Measurements from ENCODE around the gene CT45A6. TPM values are rescaled to one million over a fixed set of nuclear protein-coding genes. Genes with fewer than 3 reads are reported as not detected.
"Not testable (repeated sequence)": the region's sequence is repeated elsewhere in the genome, so short reads cannot be mapped to it uniquely, and the experiment has no call there.

Gene CT45A6, protein sequence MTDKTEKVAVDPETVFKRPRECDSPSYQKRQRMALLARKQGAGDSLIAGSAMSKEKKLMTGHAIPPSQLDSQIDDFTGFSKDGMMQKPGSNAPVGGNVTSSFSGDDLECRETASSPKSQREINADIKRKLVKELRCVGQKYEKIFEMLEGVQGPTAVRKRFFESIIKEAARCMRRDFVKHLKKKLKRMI
- total RNA-seq (not detected), polyA plus RNA-seq (ENCODE audit: insufficient read length in 6 of 6) (not detected)
- long read RNA-seq, donor 1, transcript CT45A6-201 (4 exons, 770 nt) = major isoform, 6 of 6 reads
- long read RNA-seq, donor 1, partial matches to known transcripts = 0 of 6 reads
- long read RNA-seq, donor 1, other reads (novel, unspliced or antisense) = 0 of 6 reads
- long read RNA-seq, donor 2 = 0 reads
- long read RNA-seq, donor 3, transcript CT45A6-201 (4 exons, 770 nt) = major isoform, 7 of 7 reads
- long read RNA-seq, donor 3, partial matches to known transcripts = 0 of 7 reads
- long read RNA-seq, donor 3, other reads (novel, unspliced or antisense) = 0 of 7 reads
- long read RNA-seq, donor 4 = 0 reads
- long read RNA-seq, donor 5, transcript CT45A6-201 (4 exons, 770 nt) = major isoform, 5 of 5 reads
- long read RNA-seq, donor 5, partial matches to known transcripts = 0 of 5 reads
- long read RNA-seq, donor 5, other reads (novel, unspliced or antisense) = 0 of 5 reads
- long read RNA-seq, donor 6, transcript CT45A6-201 (4 exons, 770 nt) = major isoform, 8 of 8 reads
- long read RNA-seq, donor 6, partial matches to known transcripts = 0 of 8 reads
- long read RNA-seq, donor 6, other reads (novel, unspliced or antisense) = 0 of 8 reads
- long read RNA-seq, donor 7, partial matches to known transcripts = 0 of 4 reads
- long read RNA-seq, donor 7, other reads (novel, unspliced or antisense) = 0 of 4 reads
- long read RNA-seq, donor 8, transcript CT45A6-201 (4 exons, 770 nt) = major isoform, 6 of 6 reads
- long read RNA-seq, donor 8, partial matches to known transcripts = 0 of 6 reads
- long read RNA-seq, donor 8, other reads (novel, unspliced or antisense) = 0 of 6 reads
- long read RNA-seq, donor 9 = 0 reads
- long read RNA-seq, donor 10 = 0 reads
- long read RNA-seq, donor 11 = 0 reads
- long read RNA-seq, donor 12, transcript CT45A6-201 (4 exons, 770 nt) = major isoform, 5 of 5 reads
- long read RNA-seq, donor 12, partial matches to known transcripts = 0 of 5 reads
- long read RNA-seq, donor 12, other reads (novel, unspliced or antisense) = 0 of 5 reads

DNA sequence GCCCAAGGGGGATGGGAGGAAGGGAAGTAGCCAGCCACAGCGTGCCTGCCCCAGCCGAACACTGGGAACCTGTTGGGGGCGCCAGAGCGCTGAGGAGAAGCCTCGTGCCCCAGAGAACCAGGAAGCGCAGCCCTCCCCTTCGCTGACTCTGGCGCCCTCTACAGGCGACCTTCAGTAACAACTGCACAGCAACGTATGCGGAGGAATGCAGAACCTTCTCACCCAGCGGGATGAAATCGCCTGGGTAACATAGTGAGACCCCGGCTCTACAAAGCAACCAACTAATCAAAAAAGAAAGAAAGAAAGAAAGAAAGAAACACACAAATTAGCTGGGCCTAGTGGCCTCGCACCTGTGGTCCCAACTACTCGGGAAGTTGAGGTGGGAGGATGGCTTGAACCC is at the start of gene CT45A6:
Gene CT45A6, minus strand, starts transcription at position 101 of the 400 bp plus-strand sequence. CDS start 3,794 bp downstream, outside the sequence.
- ATAC-seq; H3K4me1 ChIP-seq; DNase-seq; H3K36me3 ChIP-seq; intact Hi-C loops (cut with DNase I); H3K27ac ChIP-seq; H3K27me3 ChIP-seq; H3K4me3 ChIP-seq; H3K9me3 ChIP-seq: not testable (repeated sequence)

DNA sequence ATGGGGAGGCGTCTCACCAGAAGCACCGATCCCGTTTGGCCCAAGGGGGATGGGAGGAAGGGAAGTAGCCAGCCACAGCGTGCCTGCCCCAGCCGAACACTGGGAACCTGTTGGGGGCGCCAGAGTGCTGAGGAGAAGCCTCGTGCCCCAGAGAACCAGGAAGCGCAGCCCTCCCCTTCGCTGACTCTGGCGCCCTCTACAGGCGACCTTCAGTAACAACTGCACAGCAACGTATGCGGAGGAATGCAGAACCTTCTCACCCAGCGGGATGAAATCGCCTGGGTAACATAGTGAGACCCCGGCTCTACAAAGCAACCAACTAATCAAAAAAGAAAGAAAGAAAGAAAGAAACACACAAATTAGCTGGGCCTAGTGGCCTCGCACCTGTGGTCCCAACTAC is 34.6 kb upstream of the CT45A6 start, which contains the start of gene CT45A7:
Gene CT45A7, minus strand, starts transcription at position 101 of the 400 bp plus-strand sequence. CDS start 3,747 bp downstream, outside the sequence.
- H3K36me3 ChIP-seq; H3K27ac ChIP-seq; ATAC-seq; H3K4me1 ChIP-seq; H3K27me3 ChIP-seq; H3K4me3 ChIP-seq; intact Hi-C loops (cut with DNase I); H3K9me3 ChIP-seq; DNase-seq: not testable (repeated sequence)

DNA sequence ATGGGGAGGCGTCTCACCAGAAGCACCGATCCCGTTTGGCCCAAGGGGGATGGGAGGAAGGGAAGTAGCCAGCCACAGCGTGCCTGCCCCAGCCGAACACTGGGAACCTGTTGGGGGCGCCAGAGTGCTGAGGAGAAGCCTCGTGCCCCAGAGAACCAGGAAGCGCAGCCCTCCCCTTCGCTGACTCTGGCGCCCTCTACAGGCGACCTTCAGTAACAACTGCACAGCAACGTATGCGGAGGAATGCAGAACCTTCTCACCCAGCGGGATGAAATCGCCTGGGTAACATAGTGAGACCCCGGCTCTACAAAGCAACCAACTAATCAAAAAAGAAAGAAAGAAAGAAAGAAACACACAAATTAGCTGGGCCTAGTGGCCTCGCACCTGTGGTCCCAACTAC is 17.3 kb upstream of the CT45A6 start, which contains the start of gene CT45A2:
Gene CT45A2, minus strand, starts transcription at position 101 of the 400 bp plus-strand sequence. CDS start 3,747 bp downstream, outside the sequence.
- H3K9me3 ChIP-seq; H3K4me1 ChIP-seq; ATAC-seq; DNase-seq; H3K4me3 ChIP-seq; H3K27me3 ChIP-seq; intact Hi-C loops (cut with DNase I); H3K36me3 ChIP-seq; H3K27ac ChIP-seq: not testable (repeated sequence)

DNA sequence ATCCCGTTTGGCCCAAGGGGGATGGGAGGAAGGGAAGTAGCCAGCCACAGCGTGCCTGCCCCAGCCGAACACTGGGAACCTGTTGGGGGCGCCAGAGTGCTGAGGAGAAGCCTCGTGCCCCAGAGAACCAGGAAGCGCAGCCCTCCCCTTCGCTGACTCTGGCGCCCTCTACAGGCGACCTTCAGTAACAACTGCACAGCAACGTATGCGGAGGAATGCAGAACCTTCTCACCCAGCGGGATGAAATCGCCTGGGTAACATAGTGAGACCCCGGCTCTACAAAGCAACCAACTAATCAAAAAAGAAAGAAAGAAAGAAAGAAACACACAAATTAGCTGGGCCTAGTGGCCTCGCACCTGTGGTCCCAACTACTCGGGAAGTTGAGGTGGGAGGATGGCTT is 17.2 kb downstream of the CT45A6 start, which contains the start of gene CT45A5:
Gene CT45A5, minus strand, starts transcription at position 101 of the 400 bp plus-strand sequence. CDS start 3,774 bp downstream, outside the sequence.
- H3K27me3 ChIP-seq; H3K27ac ChIP-seq; H3K36me3 ChIP-seq; ATAC-seq; DNase-seq; intact Hi-C loops (cut with DNase I); H3K9me3 ChIP-seq; H3K4me1 ChIP-seq; H3K4me3 ChIP-seq: not testable (repeated sequence)

DNA sequence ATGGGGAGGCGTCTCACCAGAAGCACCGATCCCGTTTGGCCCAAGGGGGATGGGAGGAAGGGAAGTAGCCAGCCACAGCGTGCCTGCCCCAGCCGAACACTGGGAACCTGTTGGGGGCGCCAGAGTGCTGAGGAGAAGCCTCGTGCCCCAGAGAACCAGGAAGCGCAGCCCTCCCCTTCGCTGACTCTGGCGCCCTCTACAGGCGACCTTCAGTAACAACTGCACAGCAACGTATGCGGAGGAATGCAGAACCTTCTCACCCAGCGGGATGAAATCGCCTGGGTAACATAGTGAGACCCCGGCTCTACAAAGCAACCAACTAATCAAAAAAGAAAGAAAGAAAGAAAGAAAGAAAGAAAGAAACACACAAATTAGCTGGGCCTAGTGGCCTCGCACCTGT is 34.5 kb downstream of the CT45A6 start, which contains the start of gene CT45A3:
Gene CT45A3, minus strand, starts transcription at position 101 of the 400 bp plus-strand sequence. CDS start 3,747 bp downstream, outside the sequence.
- DNase-seq; H3K4me3 ChIP-seq; H3K27me3 ChIP-seq; ATAC-seq; H3K9me3 ChIP-seq; intact Hi-C loops (cut with DNase I); H3K36me3 ChIP-seq; H3K27ac ChIP-seq; H3K4me1 ChIP-seq: not testable (repeated sequence)

DNA sequence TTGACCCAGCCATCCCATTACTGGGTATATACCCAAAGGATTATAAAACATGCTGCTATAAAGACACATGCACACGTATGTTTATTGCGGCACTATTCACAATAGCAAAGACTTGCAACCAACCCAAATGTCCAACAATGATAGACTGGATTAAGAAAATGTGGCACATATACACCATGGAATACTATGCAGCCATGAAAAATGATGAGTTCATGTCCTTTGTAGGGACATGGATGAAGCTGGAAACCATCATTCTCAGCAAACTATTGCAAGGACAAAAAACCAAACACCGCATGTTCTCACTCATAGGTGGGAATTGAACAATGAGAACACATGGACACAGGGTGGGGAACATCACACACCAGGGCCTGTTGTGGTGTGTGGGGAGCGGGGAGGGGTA is 57.8 kb downstream of the CT45A6 start:
- H3K4me3 ChIP-seq; H3K27me3 ChIP-seq; ATAC-seq; intact Hi-C loops (cut with DNase I); H3K36me3 ChIP-seq; H3K27ac ChIP-seq; H3K4me1 ChIP-seq; DNase-seq; H3K9me3 ChIP-seq: not testable (repeated sequence)

Other genes starting within 250 kb of the CT45A6 start
- gene CT45A1, start 89.1 kb downstream of the CT45A6 start, total RNA-seq = not detected
- 10 to 100 TPM in 2 of 6 donors, 1 to 10 TPM in 4; 6.2 to 14.2 (median 7.6) TPM for gene CT45A1, start 89.1 kb downstream of the CT45A6 start, polyA plus RNA-seq (ENCODE audit: insufficient read length in 6 of 6)
- not detected for gene CT45A3, start 34.6 kb downstream of the CT45A6 start, total RNA-seq
- gene CT45A3, start 34.6 kb downstream of the CT45A6 start, polyA plus RNA-seq (ENCODE audit: insufficient read length in 6 of 6) = 10 to 100 TPM in 3 of 6 donors, 1 to 10 TPM in 1, not detected in 2; 5.4 to 33.5 (median 14.3) TPM
- not detected for gene CT45A5, start 17.3 kb downstream of the CT45A6 start, total RNA-seq
- 10 to 100 TPM; 20.5 to 49.9 (median 39.8) TPM for gene CT45A5, start 17.3 kb downstream of the CT45A6 start, polyA plus RNA-seq (ENCODE audit: insufficient read length in 6 of 6)
- not detected for gene CT45A2, start 17.2 kb upstream of the CT45A6 start, total RNA-seq
- 10 to 100 TPM in 2 of 6 donors, 1 to 10 TPM in 2, under 1 TPM in 1, not detected in 1; 0.97 to 14.8 (median 1.8) TPM for gene CT45A2, start 17.2 kb upstream of the CT45A6 start, polyA plus RNA-seq (ENCODE audit: insufficient read length in 6 of 6)
- gene CT45A7, start 34.5 kb upstream of the CT45A6 start, total RNA-seq = not detected
- not detected for gene CT45A7, start 34.5 kb upstream of the CT45A6 start, polyA plus RNA-seq (ENCODE audit: insufficient read length in 6 of 6)
- not detected for gene CT45A8, start 51.8 kb upstream of the CT45A6 start, total RNA-seq
- under 1 TPM in 1 of 6 donors, not detected in 5; 0.42 TPM for gene CT45A8, start 51.8 kb upstream of the CT45A6 start, polyA plus RNA-seq (ENCODE audit: insufficient read length in 6 of 6)
- not detected for gene CT45A9, start 69.0 kb upstream of the CT45A6 start, total RNA-seq
- under 1 TPM in 1 of 6 donors, not detected in 5; 0.42 TPM for gene CT45A9, start 69.0 kb upstream of the CT45A6 start, polyA plus RNA-seq (ENCODE audit: insufficient read length in 6 of 6)
- gene CT45A10, start 90.7 kb upstream of the CT45A6 start, total RNA-seq = not detected
- gene CT45A10, start 90.7 kb upstream of the CT45A6 start, polyA plus RNA-seq (ENCODE audit: insufficient read length in 6 of 6) = 10 to 100 TPM in 3 of 6 donors, 1 to 10 TPM in 3; 3.3 to 17.1 (median 11.1) TPM
- not detected for gene SAGE1, start 90.9 kb upstream of the CT45A6 start, total RNA-seq
- gene SAGE1, start 90.9 kb upstream of the CT45A6 start, polyA plus RNA-seq (ENCODE audit: insufficient read length in 6 of 6) = under 1 TPM in 3 of 6 donors, not detected in 3; 0.07 to 0.09 (median 0.08) TPM
- gene MMGT1, start 171.2 kb upstream of the CT45A6 start, total RNA-seq = 10 to 100 TPM; 28.0 to 30.5 TPM
- 10 to 100 TPM; 25.4 to 32.0 (median 29.4) TPM for gene MMGT1, start 171.2 kb upstream of the CT45A6 start, polyA plus RNA-seq (ENCODE audit: insufficient read length in 6 of 6)
- 10 to 100 TPM; 15.1 to 17.1 TPM for gene SLC9A6, start 182.6 kb upstream of the CT45A6 start, total RNA-seq
- gene SLC9A6, start 182.6 kb upstream of the CT45A6 start, polyA plus RNA-seq (ENCODE audit: insufficient read length in 6 of 6) = 10 to 100 TPM; 20.5 to 24.3 (median 22.0) TPM